Psoas muscle (tissue), 8 donors: ENCODE results near the gene RSPRY1. TPM values are rescaled to one million over a fixed set of nuclear protein-coding genes. Genes with fewer than 3 reads are reported as not detected.

Experiments
- ATAC-seq, 4 donors: fragments of 200-7000 bp; cut with Tn5 transposase; one replicate each; pipeline ENCODE4 v1.9.1; 2020; ENCODE audit warnings: moderate library complexity in 3 of 4, mild to moderate bottlenecking in 2 of 4
- DNase-seq, 2 donors: peaks; one replicate each; pipeline ENCODE4 v3.0.0-alpha.2; 2020
- H3K27ac ChIP-seq: fragments of 200-600 bp; one replicate; pipeline ENCODE4 v1.8.0; 2022
- H3K27me3 ChIP-seq, 3 donors: fragments of 200-600 bp in 1 of 3; one replicate each; pipeline versions ENCODE4 v1.6.1 to v1.8.0; 2013 to 2022; ENCODE audit warnings: low read length in 2 of 3, mild to moderate bottlenecking in 2 of 3, moderate library complexity in 1 of 3; ENCODE audit not compliant: insufficient read depth in 3 of 3
- H3K36me3 ChIP-seq, 2 donors: fragments of 200-600 bp in 1 of 2; one replicate each; pipeline versions ENCODE4 v1.6.1 to v1.8.0; 2013 to 2022; ENCODE audit warnings: low read depth in 1 of 2, mild to moderate bottlenecking in 1 of 2, moderate library complexity in 1 of 2; ENCODE audit not compliant: insufficient read depth in 1 of 2
- H3K4me1 ChIP-seq: fragments of 200-600 bp; one replicate; pipeline ENCODE4 v1.8.0; 2022
- H3K4me3 ChIP-seq: fragments of 200-600 bp; one replicate; pipeline ENCODE4 v1.8.0; 2022; ENCODE audit warnings: mild to moderate bottlenecking
- H3K9me3 ChIP-seq: fragments of 200-600 bp; one replicate; pipeline ENCODE4 v1.8.0; 2022
- WGBS, 3 donors: extraction: QIAGEN DNeasy Blood & Tissue Kit; methylation state at CpG; one replicate each; pipeline versions ENCODE4 v1.1.6 to v1.1.7; 2013; 5-methylcytosine and 5-hydroxymethylcytosine counted together
- intact Hi-C, 2 donors: fragments of 100-400 bp; cut with DNase I; formaldehyde crosslinking; loops; one replicate each; pipeline versions ENCODE4 v1.11.0 to v1.14.2; 2022
- polyA plus RNA-seq, 3 donors: library from polyadenylated mRNA; stranded (reverse); fragments of 200-250 nt; gene quantifications; one replicate each; pipeline ENCODE4 v1.2.3, GENCODE V29; 2013
- total RNA-seq, 4 donors: library from RNA; stranded (reverse); fragmentation: NEBNext Ultra II Directional in 2 of 4; extraction: Animal tissue kit (Norgen Biotek cat#: 25700) in 2 of 4; gene quantifications; one replicate each; pipeline versions ENCODE4 v1.2.1 to v1.2.4, GENCODE V29; 2021 to 2023
- TF ChIP-seq, protein P1 (sequence below): fragments of 200-600 bp; IDR thresholded peaks from one replicate; pipeline ENCODE4 v1.8.0; 2022; ENCODE audit warnings: antibody characterized with exemption
- donor health status: healthy with polysubstance abuse.
- donor health status: DM: no; HTN: no; CAD: no; lungs with moderate emphysema.
- donor health status: Bipolar disorder and iron deficiency.
- donor health status: healthy.
- donor health status: DM: yes; HTN: yes; CAD: no.
- donor health status: DM: no; HTN: no; CAD: no.
- donor health status: DM: no; HTN: no; CAD: no.
- donor health status: DM: yes; HTN: yes; CAD: no.

RSPRY1 gene
- total and polyA plus RNA-seq, 7 donors: 7.1 to 19.5 (median 15.2) TPM

DNA sequence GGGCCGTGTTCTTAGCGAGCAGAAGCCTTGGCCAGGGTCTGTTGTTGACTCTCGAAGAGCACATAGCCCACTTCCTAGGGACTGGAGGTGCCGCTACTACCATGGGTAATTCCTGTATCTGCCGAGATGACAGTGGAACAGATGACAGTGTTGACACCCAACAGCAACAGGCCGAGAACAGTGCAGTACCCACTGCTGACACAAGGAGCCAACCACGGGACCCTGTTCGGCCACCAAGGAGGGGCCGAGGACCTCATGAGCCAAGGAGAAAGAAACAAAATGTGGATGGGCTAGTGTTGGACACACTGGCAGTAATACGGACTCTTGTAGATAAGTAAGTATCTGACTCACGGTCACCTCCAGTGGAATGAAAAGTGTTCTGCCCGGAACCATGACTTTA lies 18.5 kb downstream of the RSPRY1 start:
- Histone ChIP-seq H3K36me3 (peaks cover 0 to 53% of the 10 kb centered on the region in 2 donors), H3K4me3 (no peak overlapping the region), H3K27me3 (no peaks in the 10 kb centered on the region), H3K4me1 (no peaks in the 10 kb centered on the region), H3K9me3 (no peaks in the 10 kb centered on the region), H3K27ac (no peak overlapping the region)
- ATAC-seq (no peak), DNase-seq (no peak)
- 89 to 93% (median 93%) methylated on average over 12 of the region's 12 CpGs for WGBS, 3 donors
- TF ChIP-seq, protein P1, sequence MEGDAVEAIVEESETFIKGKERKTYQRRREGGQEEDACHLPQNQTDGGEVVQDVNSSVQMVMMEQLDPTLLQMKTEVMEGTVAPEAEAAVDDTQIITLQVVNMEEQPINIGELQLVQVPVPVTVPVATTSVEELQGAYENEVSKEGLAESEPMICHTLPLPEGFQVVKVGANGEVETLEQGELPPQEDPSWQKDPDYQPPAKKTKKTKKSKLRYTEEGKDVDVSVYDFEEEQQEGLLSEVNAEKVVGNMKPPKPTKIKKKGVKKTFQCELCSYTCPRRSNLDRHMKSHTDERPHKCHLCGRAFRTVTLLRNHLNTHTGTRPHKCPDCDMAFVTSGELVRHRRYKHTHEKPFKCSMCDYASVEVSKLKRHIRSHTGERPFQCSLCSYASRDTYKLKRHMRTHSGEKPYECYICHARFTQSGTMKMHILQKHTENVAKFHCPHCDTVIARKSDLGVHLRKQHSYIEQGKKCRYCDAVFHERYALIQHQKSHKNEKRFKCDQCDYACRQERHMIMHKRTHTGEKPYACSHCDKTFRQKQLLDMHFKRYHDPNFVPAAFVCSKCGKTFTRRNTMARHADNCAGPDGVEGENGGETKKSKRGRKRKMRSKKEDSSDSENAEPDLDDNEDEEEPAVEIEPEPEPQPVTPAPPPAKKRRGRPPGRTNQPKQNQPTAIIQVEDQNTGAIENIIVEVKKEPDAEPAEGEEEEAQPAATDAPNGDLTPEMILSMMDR: no peak
- intact Hi-C loops: no loop called here

DNA sequence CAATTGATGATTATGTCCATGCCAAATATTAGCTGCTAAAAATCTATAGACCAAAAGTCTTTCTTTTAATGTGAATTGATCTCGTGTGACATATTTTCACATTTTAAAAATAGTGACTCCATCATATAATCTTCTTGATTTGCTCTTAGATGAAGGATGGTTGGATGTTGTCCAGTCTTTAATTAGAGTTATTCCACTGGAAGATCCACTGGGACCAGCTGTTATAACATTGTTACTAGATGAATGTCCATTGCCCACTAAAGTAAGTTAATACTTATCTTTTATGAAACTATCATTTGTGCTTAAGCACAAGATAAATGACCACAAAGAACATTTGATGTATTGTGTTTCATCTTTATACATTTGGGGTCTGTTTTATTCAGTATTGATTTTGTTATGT lies 22.8 kb downstream of the RSPRY1 start:
- intact Hi-C loops: no loop called here
- DNase-seq (no peak), ATAC-seq (no peak)
- H3K27ac ChIP-seq: no peak overlapping the region
- H3K27me3 ChIP-seq: no peaks in the 10 kb centered on the region
- WGBS, 3 donors: 93 to 99% (median 93%) methylated on average over 1 of the region's 1 CpG
- TF ChIP-seq, protein P1: no peak
- H3K4me3 ChIP-seq: no peak overlapping the region
- no peaks in the 10 kb centered on the region for H3K4me1 ChIP-seq
- no peaks in the 10 kb centered on the region for H3K9me3 ChIP-seq
- peaks cover 4 to 94% of the 10 kb centered on the region in 2 donors for H3K36me3 ChIP-seq

DNA sequence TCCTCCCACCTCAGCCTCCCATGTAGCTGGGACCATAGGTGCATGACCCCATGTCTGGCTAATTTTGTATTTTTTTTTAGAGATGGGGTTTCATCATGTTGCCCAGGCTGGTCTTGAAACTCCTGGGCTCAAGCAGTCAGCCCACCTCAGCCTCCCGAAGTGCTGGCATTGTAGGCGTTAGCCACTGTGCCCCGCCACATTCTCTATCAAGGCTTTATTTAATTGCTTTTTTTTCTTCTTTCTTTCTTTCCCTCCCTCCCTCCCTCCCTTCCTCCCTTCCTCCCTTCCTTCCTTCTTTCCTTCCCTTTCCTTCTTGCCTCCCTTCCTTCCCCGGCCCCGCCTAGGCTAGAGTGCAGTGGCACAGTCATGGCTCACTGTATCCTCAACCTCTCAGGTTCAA lies 23.7 kb downstream of the RSPRY1 start:
- no peak overlapping the region for H3K4me3 ChIP-seq
- peaks cover 4 to 96% of the 10 kb centered on the region in 2 donors for H3K36me3 ChIP-seq
- DNase-seq (no peak), ATAC-seq (no peak)
- H3K9me3 ChIP-seq: no peaks in the 10 kb centered on the region
- WGBS, 3 donors: 98 to 99% (median 98%) methylated on average over 5 of the region's 5 CpGs
- no peak overlapping the region for H3K27ac ChIP-seq
- no peaks in the 10 kb centered on the region for H3K27me3 ChIP-seq
- TF ChIP-seq, protein P1: no peak
- H3K4me1 ChIP-seq: no peaks in the 10 kb centered on the region
- intact Hi-C loops: loop anchor here in 1 of 2 donors (10.0 kb wide), 1 partner anchor 55 kb away; no protein-coding TSS in a partner anchor

DNA sequence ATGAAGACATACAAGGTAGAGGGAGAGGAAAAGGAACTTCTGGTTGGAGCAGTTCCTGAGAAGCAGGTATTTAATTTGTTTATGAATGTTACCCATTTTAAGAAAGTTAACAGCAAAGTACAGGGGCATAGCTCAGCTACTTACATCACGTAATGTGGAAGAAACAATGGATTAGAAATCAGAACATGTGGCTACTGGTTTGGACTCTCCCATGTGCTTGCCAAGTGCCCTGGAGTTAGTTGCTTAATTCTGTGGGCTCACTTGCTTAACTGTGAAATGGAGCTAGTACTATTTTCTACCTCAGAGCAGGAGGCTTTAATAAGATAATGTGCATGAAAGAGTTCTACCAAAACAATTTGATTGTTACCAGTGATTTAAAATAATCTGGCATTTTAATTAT lies 27.3 kb downstream of the RSPRY1 start:
- DNase-seq (no peak), ATAC-seq (no peak)
- Histone ChIP-seq H3K4me1 (no peaks in the 10 kb centered on the region), H3K4me3 (no peak overlapping the region), H3K27me3 (no peaks in the 10 kb centered on the region), H3K9me3 (peaks cover 21% of the 10 kb centered on the region), H3K36me3 (peaks cover 24 to 98% of the 10 kb centered on the region in 2 donors), H3K27ac (no peak overlapping the region)
- TF ChIP-seq, protein P1: no peak
- intact Hi-C loops: loop anchor here in 1 of 2 donors (10.0 kb wide), 1 partner anchor 59 kb away; no protein-coding TSS in a partner anchor
- WGBS, 3 donors: 68 to 100% (median 85%) methylated on average over 1 of the region's 1 CpG

DNA sequence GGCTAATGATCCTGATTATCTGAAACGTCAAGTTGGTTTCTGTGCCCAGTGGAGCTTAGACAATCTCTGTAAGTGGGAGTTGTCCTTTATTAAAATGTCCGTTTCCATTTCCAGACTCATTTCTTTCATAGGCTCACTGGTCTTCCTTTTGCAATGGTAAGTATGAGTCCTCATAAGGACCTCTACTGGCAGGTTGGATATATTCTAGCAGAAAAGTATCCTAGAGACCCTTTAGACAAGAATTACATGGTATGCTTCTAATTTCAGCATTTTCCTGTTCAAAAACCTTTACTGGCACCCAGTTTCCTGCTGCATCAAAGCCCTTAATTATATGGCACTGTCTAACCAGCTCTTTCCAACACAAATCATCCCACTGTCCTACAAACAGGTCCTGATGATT lies 30.8 kb downstream of the RSPRY1 start:
- Histone ChIP-seq H3K4me3 (no peak overlapping the region), H3K9me3 (peaks cover 28% of the 10 kb centered on the region), H3K27me3 (no peaks in the 10 kb centered on the region), H3K27ac (no peak overlapping the region), H3K4me1 (no peaks in the 10 kb centered on the region), H3K36me3 (peaks cover 33 to 90% of the 10 kb centered on the region in 2 donors)
- WGBS, 3 donors: 81 to 95% (median 88%) methylated on average over 2 of the region's 2 CpGs
- no peak for ATAC-seq
- intact Hi-C loops: loop anchor here in 1 of 2 donors (10.0 kb wide), 1 partner anchor 62 kb away; no protein-coding TSS in a partner anchor
- TF ChIP-seq, protein P1: no peak
- DNase-seq: no peak
